Cardiac muscle cell (in vitro differentiated cells and primary cell): Measurements from ENCODE around the gene GALNT16. TPM values are rescaled to one million over a fixed set of nuclear protein-coding genes. Genes with fewer than 3 reads are reported as not detected.

ENCODE experiments used
- DNase-seq, 2 donors: peaks; one replicate each; pipeline versions ENCODE4 v3.0.0 to v3.0.0-alpha.2; 2010 to 2017; ENCODE audit warnings: low read depth in 1 of 2, low spot score in 1 of 2
- H3K27ac ChIP-seq: fragments of 200-600 bp; sonication (generic); 2 replicates; pipeline ENCODE4 v1.5.1; 2016
- H3K27me3 ChIP-seq: fragments of 200-600 bp; sonication (generic); 2 replicates; pipeline ENCODE4 v1.6.0; 2016; ENCODE audit warnings: control low read depth
- H3K36me3 ChIP-seq: fragments of 200-600 bp; sonication (generic); 2 replicates; pipeline ENCODE4 v1.5.1; 2016; ENCODE audit warnings: control low read depth
- H3K4me1 ChIP-seq: fragments of 200-600 bp; sonication (generic); 2 replicates; pipeline ENCODE4 v1.8.1; 2017; ENCODE audit warnings: low read depth, mild to moderate bottlenecking, mixed run types
- H3K4me3 ChIP-seq: fragments of 200-600 bp; sonication (generic); 2 replicates; pipeline ENCODE4 v1.5.1; 2016; ENCODE audit warnings: mild to moderate bottlenecking
- H3K9me3 ChIP-seq: fragments of 200-600 bp; sonication (generic); 2 replicates; pipeline ENCODE4 v1.5.1; 2017; ENCODE audit warnings: low read depth, mild to moderate bottlenecking, control low read depth
- polyA plus RNA-seq: library from polyadenylated mRNA; unstranded; fragments of >200 nt; fragmentation: Nextera tagmentation; extraction: Ambion mirVana; gene quantifications from 2 replicates; pipeline ENCODE4 v1.2.1, GENCODE V29; 2016
- total RNA-seq: library from RNA; depleted of rRNA; stranded (reverse); fragments of >200 nt; gene quantifications from 2 replicates; pipeline ENCODE4 v1.2.3, GENCODE V29; 2016
- TF ChIP-seq, protein P1 (sequence below): IDR thresholded peaks from 2 replicates; pipeline ENCODE4 v1.5.1; 2012; ENCODE audit warnings: low read depth, mild to moderate bottlenecking, low read length

Gene GALNT16
- total and polyA plus RNA-seq, 2 experiments from 2014 or later = 5.8 to 7.7 TPM

GRCh38 chr14:69263771-69264170 is 3.8 kb downstream of the GALNT16 start:
- no peak for DNase-seq
- Histone ChIP-seq H3K36me3 (no peaks in the 10 kb centered on the region), H3K27ac (no peak overlapping the region), H3K9me3 (no peaks in the 10 kb centered on the region), H3K4me3 (no peak overlapping the region), H3K27me3 (peaks cover 11% of the 10 kb centered on the region), H3K4me1 (peaks cover 14% of the 10 kb centered on the region)
- TF ChIP-seq, protein P1, sequence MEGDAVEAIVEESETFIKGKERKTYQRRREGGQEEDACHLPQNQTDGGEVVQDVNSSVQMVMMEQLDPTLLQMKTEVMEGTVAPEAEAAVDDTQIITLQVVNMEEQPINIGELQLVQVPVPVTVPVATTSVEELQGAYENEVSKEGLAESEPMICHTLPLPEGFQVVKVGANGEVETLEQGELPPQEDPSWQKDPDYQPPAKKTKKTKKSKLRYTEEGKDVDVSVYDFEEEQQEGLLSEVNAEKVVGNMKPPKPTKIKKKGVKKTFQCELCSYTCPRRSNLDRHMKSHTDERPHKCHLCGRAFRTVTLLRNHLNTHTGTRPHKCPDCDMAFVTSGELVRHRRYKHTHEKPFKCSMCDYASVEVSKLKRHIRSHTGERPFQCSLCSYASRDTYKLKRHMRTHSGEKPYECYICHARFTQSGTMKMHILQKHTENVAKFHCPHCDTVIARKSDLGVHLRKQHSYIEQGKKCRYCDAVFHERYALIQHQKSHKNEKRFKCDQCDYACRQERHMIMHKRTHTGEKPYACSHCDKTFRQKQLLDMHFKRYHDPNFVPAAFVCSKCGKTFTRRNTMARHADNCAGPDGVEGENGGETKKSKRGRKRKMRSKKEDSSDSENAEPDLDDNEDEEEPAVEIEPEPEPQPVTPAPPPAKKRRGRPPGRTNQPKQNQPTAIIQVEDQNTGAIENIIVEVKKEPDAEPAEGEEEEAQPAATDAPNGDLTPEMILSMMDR = no peak

GRCh38 chr14:69266572-69267345 is 6.8 kb downstream of the GALNT16 start:
- H3K4me1 ChIP-seq = peaks cover 4% of the 10 kb centered on the region
- TF ChIP-seq, protein P1 = no peak
- peaks cover 4% of the 10 kb centered on the region for H3K27me3 ChIP-seq
- H3K27ac ChIP-seq = no peak overlapping the region
- DNase-seq = no peak
- no peaks in the 10 kb centered on the region for H3K9me3 ChIP-seq
- no peaks in the 10 kb centered on the region for H3K36me3 ChIP-seq
- H3K4me3 ChIP-seq = no peak overlapping the region

GRCh38 chr14:69267492-69267891 is 7.5 kb downstream of the GALNT16 start:
- DNase-seq = no peak
- H3K27ac ChIP-seq = no peak overlapping the region
- TF ChIP-seq, protein P1 = no peak

DNA sequence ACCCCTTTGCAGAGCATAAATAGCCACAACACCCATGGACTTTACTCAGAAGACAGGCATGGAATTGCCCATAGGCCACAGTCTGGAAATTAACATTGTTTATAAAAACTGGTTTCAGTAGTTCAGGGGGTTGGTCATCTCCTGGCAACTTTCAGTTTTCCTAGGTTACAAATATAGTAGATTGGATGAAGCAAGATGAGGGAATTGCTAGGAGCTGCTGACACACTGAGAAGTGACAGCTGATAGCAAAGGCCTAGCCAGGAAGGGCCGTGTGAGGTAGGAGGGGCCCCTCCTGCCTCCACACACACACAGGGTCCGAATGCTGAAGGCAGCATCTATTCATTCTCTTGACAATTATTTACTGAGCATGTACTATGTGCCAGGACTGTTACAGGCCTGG is 8.3 kb downstream of the GALNT16 start:
- Histone ChIP-seq H3K4me3 (no peak overlapping the region), H3K4me1 (no peaks in the 10 kb centered on the region), H3K27me3 (no peaks in the 10 kb centered on the region), H3K27ac (no peak overlapping the region), H3K9me3 (no peaks in the 10 kb centered on the region), H3K36me3 (no peaks in the 10 kb centered on the region)
- DNase-seq = peak in 1 of 2 donors; percentile 31
- TF ChIP-seq, protein P1 = no peak

More at GRCh38 chr14:69267492-69267891, 7.5 kb downstream of the GALNT16 start:
- peaks cover 1% of the 10 kb centered on the region for H3K27me3 ChIP-seq
- H3K4me3 ChIP-seq = no peak overlapping the region
- no peaks in the 10 kb centered on the region for H3K9me3 ChIP-seq
- H3K36me3 ChIP-seq = no peaks in the 10 kb centered on the region
- no peaks in the 10 kb centered on the region for H3K4me1 ChIP-seq

GRCh38 chr14:69268763-69269162 is 8.8 kb downstream of the GALNT16 start:
- no peak overlapping the region for H3K4me3 ChIP-seq
- H3K4me1 ChIP-seq = no peaks in the 10 kb centered on the region
- no peak overlapping the region for H3K27ac ChIP-seq
- H3K36me3 ChIP-seq = no peaks in the 10 kb centered on the region
- peak in 1 of 2 donors; percentile 34 for DNase-seq
- H3K9me3 ChIP-seq = no peaks in the 10 kb centered on the region
- TF ChIP-seq, protein P1 = no peak
- H3K27me3 ChIP-seq = no peaks in the 10 kb centered on the region
